H1 (cell line): ENCODE measurements around the gene HERC4. TPM values are rescaled to one million over a fixed set of nuclear protein-coding genes. Genes with fewer than 3 reads are reported as not detected.

Source experiments
- CBX5 ChIP-seq: fragments of 300-800, 300-1000 bp; sonication (generic); IDR thresholded peaks from 2 replicates; pipeline ENCODE4 v1.7.1; 2016; ENCODE audit warnings: antibody characterized with exemption, low read length, low read depth
- RFX5 ChIP-seq: IDR thresholded peaks from 2 replicates; pipeline ENCODE4 v1.6.1; 2011; ENCODE audit warnings: low read depth, low read length, improper control_type of control experiment, borderline replicate concordance
- TCF12 ChIP-seq: IDR thresholded peaks from 2 replicates; pipeline ENCODE4 v1.6.1; 2011; ENCODE audit warnings: low read depth, mild to moderate bottlenecking, low read length
- polyA plus RNA-seq, 7 experiments: library from polyadenylated mRNA; depleted of rRNA in 3 of 7; stranded (reverse) in 5 of 7; unstranded in 2 of 7; fragments of >200 nt in 5 of 7; fragments of 200-250 nt in 2 of 7; gene quantifications; 1 replicate in 5 of 7; 2 replicates in 1 of 7; 4 replicates in 1 of 7; pipeline versions ENCODE4 v1.2.1 to v1.2.3, GENCODE V29; 2011 to 2013; ENCODE audit warnings: missing spikeins in 2 of 7, mixed read lengths in 2 of 7
- total RNA-seq: library from RNA; stranded (reverse); fragmentation: NEBNext Ultra II Directional; extraction: Animal tissue kit (Norgen Biotek cat#: 25700); gene quantifications from 2 replicates; pipeline ENCODE4 v1.2.1, GENCODE V29; 2021

The HERC4 gene
- total and polyA plus RNA-seq, 2 of the 8 experiments (the other 6 are each of a cell fraction or from before 2014, with no cell fraction given), result 7.5 to 44.0 TPM

DNA sequence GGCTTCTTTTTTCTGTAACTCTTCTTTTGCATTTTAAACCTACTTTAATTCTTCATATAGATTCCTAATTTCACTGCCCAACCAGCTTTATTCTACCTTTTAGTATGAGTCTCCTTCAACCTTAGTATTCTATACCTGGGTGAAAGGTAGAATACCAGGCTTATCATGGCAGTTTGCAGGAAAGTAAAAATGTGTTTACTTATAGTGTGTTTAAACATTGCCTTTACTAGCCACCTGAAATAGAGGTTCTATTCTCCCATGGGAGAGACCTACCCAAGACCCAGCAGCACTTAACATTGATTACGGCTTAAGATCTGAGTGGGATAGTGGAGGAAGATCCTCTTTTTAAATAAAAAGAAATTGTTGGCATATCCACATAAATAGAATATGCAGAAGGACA, 32.6 kb upstream of the HERC4 start (continued):
- TF ChIP-seq RFX5 (no peak), CBX5 (no peak), TCF12 (no peak)
